ENCODE data around the gene TBX19.

The TBX19 gene

GRCh38 chr1:168291222-168291837 is 10.7 kb downstream of the TBX19 start:
- Mint-ChIP-seq H3K4me1 (ENCODE audit: low read depth) (peaks cover 10% of the 10 kb centered on the region), H3K9me3 (no peaks in the 10 kb centered on the region), H3K27ac (no peak overlapping the region), H3K4me3 (no peak overlapping the region), H3K27me3 (no peaks in the 10 kb centered on the region), H3K36me3 (ENCODE audit: low read depth) (peaks cover 64% of the 10 kb centered on the region)
- intact Hi-C loops (cut with micrococcal nuclease) = no loop called here

GRCh38 chr1:168293356-168293755 is 12.7 kb downstream of the TBX19 start:
- intact Hi-C loops (cut with micrococcal nuclease) = no loop called here

GRCh38 chr1:168295411-168296114 is 14.9 kb downstream of the TBX19 start:
- no peaks in the 10 kb centered on the region for H3K27me3 Mint-ChIP-seq
- H3K9me3 Mint-ChIP-seq = no peaks in the 10 kb centered on the region
- no peak overlapping the region for H3K27ac Mint-ChIP-seq
- H3K4me3 Mint-ChIP-seq = no peak overlapping the region
- intact Hi-C loops (cut with micrococcal nuclease) = no loop called here
- H3K4me1 Mint-ChIP-seq (ENCODE audit: low read depth) = no peaks in the 10 kb centered on the region
- H3K36me3 Mint-ChIP-seq (ENCODE audit: low read depth) = peaks cover 77% of the 10 kb centered on the region

More at GRCh38 chr1:168293356-168293755, 12.7 kb downstream of the TBX19 start:
- Mint-ChIP-seq H3K4me3 (no peak overlapping the region), H3K4me1 (ENCODE audit: low read depth) (no peaks in the 10 kb centered on the region), H3K27ac (no peak overlapping the region), H3K36me3 (ENCODE audit: low read depth) (peaks cover 68% of the 10 kb centered on the region), H3K9me3 (no peaks in the 10 kb centered on the region), H3K27me3 (no peaks in the 10 kb centered on the region)

- peaks cover 83% of the 10 kb centered on the region for H3K36me3 Mint-ChIP-seq (ENCODE audit: low read depth)
- H3K4me3 Mint-ChIP-seq = no peak overlapping the region
- H3K9me3 Mint-ChIP-seq = no peaks in the 10 kb centered on the region
- no peaks in the 10 kb centered on the region for H3K27me3 Mint-ChIP-seq
- H3K4me1 Mint-ChIP-seq (ENCODE audit: low read depth) = no peaks in the 10 kb centered on the region
- H3K27ac Mint-ChIP-seq = no peak overlapping the region
- intact Hi-C loops (cut with micrococcal nuclease) = no loop called here
These were observed 16.5 kb downstream of the TBX19 start for GRCh38 chr1:168297019-168297730.

GRCh38 chr1:168298446-168298845 is 17.8 kb downstream of the TBX19 start:
- Mint-ChIP-seq H3K36me3 (ENCODE audit: low read depth) (peaks cover 87% of the 10 kb centered on the region), H3K27me3 (no peaks in the 10 kb centered on the region), H3K4me1 (ENCODE audit: low read depth) (no peaks in the 10 kb centered on the region), H3K4me3 (no peak overlapping the region), H3K27ac (no peak overlapping the region), H3K9me3 (no peaks in the 10 kb centered on the region)
- intact Hi-C loops (cut with micrococcal nuclease) = no loop called here

- H3K27ac Mint-ChIP-seq = no peak overlapping the region
- no peaks in the 10 kb centered on the region for H3K4me1 Mint-ChIP-seq (ENCODE audit: low read depth)
- peaks cover 84% of the 10 kb centered on the region for H3K36me3 Mint-ChIP-seq (ENCODE audit: low read depth)
- H3K9me3 Mint-ChIP-seq = no peaks in the 10 kb centered on the region
- intact Hi-C loops (cut with micrococcal nuclease) = no loop called here
- no peak overlapping the region for H3K4me3 Mint-ChIP-seq
- H3K27me3 Mint-ChIP-seq = no peaks in the 10 kb centered on the region
These were observed 19.9 kb downstream of the TBX19 start for GRCh38 chr1:168300626-168301025.

- no peaks in the 10 kb centered on the region for H3K4me1 Mint-ChIP-seq (ENCODE audit: low read depth)
- H3K27me3 Mint-ChIP-seq = no peaks in the 10 kb centered on the region
- intact Hi-C loops (cut with micrococcal nuclease) = no loop called here
- H3K4me3 Mint-ChIP-seq = no peak overlapping the region
- no peaks in the 10 kb centered on the region for H3K9me3 Mint-ChIP-seq
- H3K27ac Mint-ChIP-seq = no peak overlapping the region
- peaks cover 85% of the 10 kb centered on the region for H3K36me3 Mint-ChIP-seq (ENCODE audit: low read depth)
These were observed 21.1 kb downstream of the TBX19 start for GRCh38 chr1:168301664-168302320.

GRCh38 chr1:168303716-168304540 is 23.3 kb downstream of the TBX19 start:
- Mint-ChIP-seq H3K36me3 (ENCODE audit: low read depth) (peaks cover 89% of the 10 kb centered on the region), H3K4me1 (ENCODE audit: low read depth) (no peaks in the 10 kb centered on the region), H3K27me3 (no peaks in the 10 kb centered on the region), H3K4me3 (no peak overlapping the region), H3K27ac (no peak overlapping the region), H3K9me3 (no peaks in the 10 kb centered on the region)
- intact Hi-C loops (cut with micrococcal nuclease) = no loop called here

GRCh38 chr1:168304865-168305264 is 24.2 kb downstream of the TBX19 start:
- intact Hi-C loops (cut with micrococcal nuclease) = no loop called here
- peaks cover 95% of the 10 kb centered on the region for H3K36me3 Mint-ChIP-seq (ENCODE audit: low read depth)
- H3K4me1 Mint-ChIP-seq (ENCODE audit: low read depth) = no peaks in the 10 kb centered on the region
- H3K27me3 Mint-ChIP-seq = no peaks in the 10 kb centered on the region
- H3K27ac Mint-ChIP-seq = no peak overlapping the region
- no peak overlapping the region for H3K4me3 Mint-ChIP-seq
- H3K9me3 Mint-ChIP-seq = no peaks in the 10 kb centered on the region

GRCh38 chr1:168312718-168313604 is 32.3 kb downstream of the TBX19 start:
- Mint-ChIP-seq H3K4me1 (ENCODE audit: low read depth) (no peaks in the 10 kb centered on the region), H3K27ac (no peak overlapping the region), H3K36me3 (ENCODE audit: low read depth) (peaks cover 88% of the 10 kb centered on the region), H3K4me3 (no peak overlapping the region), H3K27me3 (no peaks in the 10 kb centered on the region), H3K9me3 (no peaks in the 10 kb centered on the region)
- intact Hi-C loops (cut with micrococcal nuclease) = no loop called here

GRCh38 chr1:168316142-168316541 is 35.5 kb downstream of the TBX19 start:
- Mint-ChIP-seq H3K9me3 (no peaks in the 10 kb centered on the region), H3K27me3 (no peaks in the 10 kb centered on the region), H3K4me1 (ENCODE audit: low read depth) (no peaks in the 10 kb centered on the region), H3K27ac (no peak overlapping the region), H3K36me3 (ENCODE audit: low read depth) (peaks cover 76% of the 10 kb centered on the region), H3K4me3 (no peak overlapping the region)
- intact Hi-C loops (cut with micrococcal nuclease) = no loop called here

- Mint-ChIP-seq H3K27ac (no peak overlapping the region), H3K4me1 (ENCODE audit: low read depth) (no peaks in the 10 kb centered on the region), H3K4me3 (no peak overlapping the region), H3K36me3 (ENCODE audit: low read depth) (peaks cover 64% of the 10 kb centered on the region), H3K9me3 (no peaks in the 10 kb centered on the region), H3K27me3 (no peaks in the 10 kb centered on the region)
- intact Hi-C loops (cut with micrococcal nuclease) = no loop called here
These were observed 36.6 kb downstream of the TBX19 start for GRCh38 chr1:168317309-168317708.

- H3K4me1 Mint-ChIP-seq (ENCODE audit: low read depth) = no peaks in the 10 kb centered on the region
- H3K27ac Mint-ChIP-seq = no peak overlapping the region
- H3K9me3 Mint-ChIP-seq = no peaks in the 10 kb centered on the region
- no peak overlapping the region for H3K4me3 Mint-ChIP-seq
- peaks cover 52% of the 10 kb centered on the region for H3K36me3 Mint-ChIP-seq (ENCODE audit: low read depth)
- intact Hi-C loops (cut with micrococcal nuclease) = no loop called here
- H3K27me3 Mint-ChIP-seq = no peaks in the 10 kb centered on the region
These were observed 39.0 kb downstream of the TBX19 start for GRCh38 chr1:168319691-168320090.
